ENCODE results near the gene CADM1.

The CADM1 gene

DNA sequence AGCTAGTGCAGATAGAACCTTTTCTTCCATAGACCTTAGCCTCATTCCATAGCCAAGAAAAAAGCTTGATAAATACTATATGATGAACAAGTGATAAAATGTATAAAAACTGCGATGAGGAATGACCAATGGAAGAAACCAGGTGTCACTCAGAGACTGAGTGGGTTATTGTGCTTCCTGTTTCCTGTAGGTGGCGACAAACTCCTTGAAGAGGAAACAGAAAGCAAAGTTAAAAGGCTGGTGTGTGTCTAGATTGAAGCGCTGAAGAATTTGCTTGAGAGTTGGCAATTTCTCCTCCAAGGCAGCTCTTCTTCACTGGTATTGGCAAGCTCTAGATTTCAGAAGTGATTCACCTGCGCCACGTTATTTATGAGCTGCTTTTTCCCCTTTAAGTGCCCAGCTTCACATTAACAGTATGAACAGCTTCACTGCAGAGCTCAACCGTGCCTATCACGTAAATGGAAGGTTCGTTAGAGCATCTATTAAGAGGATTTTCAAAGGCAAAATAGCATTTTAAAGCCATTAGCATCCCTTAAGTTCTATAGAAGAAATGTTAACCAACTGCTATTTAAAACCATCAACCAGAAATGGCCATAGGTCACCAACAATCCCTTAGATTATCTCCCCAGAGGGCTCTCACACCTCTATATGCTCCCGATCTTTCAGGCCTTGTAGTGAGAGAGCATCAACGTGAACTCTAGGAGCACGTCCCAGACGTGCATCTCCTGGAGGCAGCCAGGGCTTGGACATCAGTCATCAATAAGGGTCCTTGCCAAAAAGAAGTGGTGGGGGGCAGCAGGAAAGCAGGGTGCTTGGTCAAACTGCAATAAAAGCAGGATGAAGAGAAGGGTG lies 179.4 kb downstream of the CADM1 start:
- in situ Hi-C loops (cut with HindIII; ENCODE audit: low sequenced_read_pairs), result no loop called here

DNA sequence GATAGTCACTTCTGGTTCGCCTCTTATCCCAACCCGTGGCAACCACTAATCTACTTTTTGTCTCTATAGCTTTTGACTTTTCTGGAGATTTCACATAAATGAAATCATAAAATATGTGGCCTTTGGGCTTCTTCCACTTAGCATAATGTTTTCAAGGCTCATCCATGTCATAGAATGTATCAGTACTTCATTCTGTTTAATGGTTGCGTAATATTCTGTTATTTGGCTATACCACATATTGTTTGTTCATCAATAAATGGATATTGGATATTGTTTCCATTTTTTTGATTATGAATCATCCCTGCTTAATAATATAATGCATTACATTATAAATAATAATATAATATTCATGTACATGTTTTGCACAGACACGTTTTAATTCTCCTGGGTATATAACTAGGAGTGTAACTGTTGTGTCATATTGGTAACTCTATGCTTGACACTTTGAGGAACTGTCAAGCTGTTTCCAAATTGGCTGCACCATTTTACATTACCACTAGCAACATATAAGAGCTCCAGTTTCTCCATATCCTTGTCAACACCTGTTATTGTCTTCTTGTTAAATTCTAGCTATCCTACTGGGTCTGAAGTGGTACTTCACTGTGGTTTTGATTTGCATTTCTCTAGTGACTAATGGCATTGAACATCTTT lies 181.5 kb downstream of the CADM1 start:
- in situ Hi-C loops (cut with HindIII; ENCODE audit: low sequenced_read_pairs), result no loop called here

DNA sequence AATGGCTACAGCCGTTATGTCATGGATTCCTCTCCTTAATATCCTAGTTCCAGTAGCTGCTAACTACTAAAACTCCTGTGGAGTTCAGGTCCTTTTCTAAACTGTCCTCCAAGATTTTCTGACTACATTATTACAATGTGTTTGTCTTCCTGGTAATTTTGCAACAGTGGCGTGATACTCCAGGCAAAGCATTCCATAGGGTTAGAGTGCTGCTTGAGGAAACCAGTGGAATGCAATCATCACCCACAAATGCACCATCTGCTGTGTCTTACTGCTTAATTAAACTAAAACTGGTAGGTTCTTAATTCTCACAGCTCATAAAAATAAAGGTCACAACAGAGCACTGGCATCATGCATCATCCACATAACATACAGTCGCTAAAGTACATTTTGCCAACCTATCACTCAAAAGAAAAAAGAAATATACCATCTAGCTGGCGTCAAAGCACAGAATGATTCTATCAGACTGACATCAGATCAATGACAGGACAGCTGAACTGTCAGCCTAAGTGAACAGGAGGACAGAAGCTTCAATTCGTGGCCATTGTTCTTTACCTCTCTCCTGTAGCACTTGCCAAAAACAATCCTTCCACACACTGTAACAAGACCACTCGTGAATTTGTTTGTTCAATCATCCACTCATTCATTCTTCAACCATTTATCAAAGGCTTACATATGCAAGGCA lies 182.5 kb downstream of the CADM1 start:
- in situ Hi-C loops (cut with HindIII; ENCODE audit: low sequenced_read_pairs), result no loop called here

DNA sequence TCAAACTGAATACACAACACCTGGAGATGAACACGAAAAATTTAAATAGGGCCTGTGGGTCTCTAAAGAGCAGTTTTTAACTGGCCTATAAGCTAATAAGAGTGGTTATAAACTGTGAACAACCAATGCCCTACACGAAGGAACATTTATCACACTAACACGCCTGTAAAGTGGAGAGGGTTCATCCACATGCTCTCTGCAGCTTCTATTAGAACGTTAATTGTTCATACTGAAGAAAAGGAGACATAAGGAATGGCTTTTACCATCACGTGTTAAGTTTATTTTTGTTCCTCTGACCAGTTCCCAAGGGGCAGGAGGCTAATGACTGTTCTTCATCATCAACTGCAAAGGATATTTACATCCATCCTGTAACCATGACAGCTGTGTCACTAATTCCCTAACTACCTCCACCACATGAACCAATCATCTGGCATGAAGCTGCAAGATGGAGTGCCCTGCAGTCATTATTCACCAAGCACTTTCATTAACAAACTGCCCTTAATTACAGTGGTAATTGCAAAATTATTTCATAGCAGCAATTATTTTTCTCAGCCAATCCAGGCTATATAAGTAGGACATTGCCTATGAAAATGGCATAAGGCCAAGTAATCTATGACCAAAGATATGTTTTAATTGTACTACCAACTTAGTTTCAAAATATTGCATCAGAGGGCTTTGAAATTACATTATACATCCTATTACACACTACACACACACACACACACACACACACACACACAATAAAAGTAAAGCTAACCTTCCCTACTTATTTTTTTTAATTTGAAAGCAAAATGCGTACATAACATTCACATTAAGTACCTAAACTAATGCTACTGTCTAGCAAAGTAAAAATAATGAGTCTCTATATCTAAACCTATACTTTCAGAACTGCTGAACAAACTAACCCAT lies 186.7 kb downstream of the CADM1 start:
- in situ Hi-C loops (cut with HindIII; ENCODE audit: low sequenced_read_pairs), result no loop called here

DNA sequence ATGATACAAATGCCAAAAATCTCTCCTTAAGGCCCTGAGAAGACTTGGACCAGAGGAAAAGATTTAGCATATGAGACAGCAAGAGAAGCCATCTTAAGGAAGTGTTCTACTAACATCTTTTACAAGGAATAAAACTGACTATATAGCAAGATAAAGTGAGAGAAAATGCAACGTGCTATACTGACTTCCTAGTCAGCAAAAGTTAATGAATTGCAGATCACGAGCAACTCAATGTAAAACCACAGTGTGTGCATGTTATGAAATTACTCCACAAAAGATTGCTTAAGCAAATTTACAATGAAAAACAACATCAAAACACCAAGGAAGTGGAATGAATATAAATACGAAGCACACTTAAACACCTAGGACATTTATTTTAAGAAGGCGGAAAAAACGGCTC lies 187.5 kb downstream of the CADM1 start:
- in situ Hi-C loops (cut with HindIII; ENCODE audit: low sequenced_read_pairs), result no loop called here

DNA sequence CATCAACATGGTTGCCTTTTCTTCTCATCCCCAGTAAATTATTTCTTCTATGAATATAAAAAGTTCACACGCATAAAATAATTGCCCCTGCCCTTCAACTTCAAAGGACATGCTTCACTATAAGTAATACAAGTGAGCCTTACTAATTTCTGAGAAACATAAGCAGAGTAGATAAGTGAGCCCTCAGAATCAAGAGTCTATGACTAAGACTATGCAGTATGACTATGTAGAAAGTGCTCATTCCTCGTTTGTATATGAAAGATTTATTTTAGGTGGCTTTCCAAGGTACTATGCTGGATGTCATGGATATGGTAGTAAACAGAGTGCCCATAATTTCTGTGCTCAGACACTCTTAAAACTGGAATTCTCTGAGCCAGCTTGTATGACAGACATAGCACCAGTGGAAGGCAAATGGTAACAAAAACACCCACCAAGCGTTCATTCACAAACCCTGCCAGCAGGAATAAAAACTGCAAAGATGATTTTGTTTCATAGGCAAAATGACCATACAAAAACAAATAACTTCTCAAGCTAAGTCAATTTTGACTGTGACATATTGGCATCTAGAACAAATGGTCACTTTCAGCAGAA lies 189.8 kb downstream of the CADM1 start:
- in situ Hi-C loops (cut with HindIII; ENCODE audit: low sequenced_read_pairs), result no loop called here

DNA sequence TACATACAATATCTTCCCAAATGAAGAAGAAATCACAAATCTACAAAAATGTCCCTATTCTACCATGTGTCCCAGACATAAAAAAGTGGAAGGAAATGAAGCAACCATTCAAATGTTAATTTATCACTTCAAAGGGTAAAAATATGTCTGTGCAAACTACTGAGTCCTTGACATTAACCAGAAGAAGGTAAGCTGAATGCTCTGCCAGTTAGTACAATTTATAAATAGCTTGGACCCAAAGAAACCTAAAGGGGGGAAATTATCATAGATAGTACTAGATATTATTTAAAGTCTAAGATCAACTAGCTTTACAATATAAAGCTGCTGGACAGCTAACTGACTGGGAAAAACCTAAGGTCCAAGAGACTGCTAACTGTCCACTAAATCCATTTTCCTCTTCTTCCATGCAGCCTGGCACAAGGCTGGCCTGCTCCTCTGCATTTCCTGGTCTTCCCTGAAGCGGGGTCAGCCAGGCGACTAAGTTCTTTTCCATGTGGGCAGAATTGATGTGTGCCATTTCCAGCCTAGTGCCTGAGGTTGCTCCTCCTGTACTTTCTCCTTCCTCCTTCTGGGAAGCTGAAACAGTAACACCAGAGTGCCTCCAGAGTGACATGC lies 190.9 kb downstream of the CADM1 start:
- in situ Hi-C loops (cut with HindIII; ENCODE audit: low sequenced_read_pairs), result no loop called here

DNA sequence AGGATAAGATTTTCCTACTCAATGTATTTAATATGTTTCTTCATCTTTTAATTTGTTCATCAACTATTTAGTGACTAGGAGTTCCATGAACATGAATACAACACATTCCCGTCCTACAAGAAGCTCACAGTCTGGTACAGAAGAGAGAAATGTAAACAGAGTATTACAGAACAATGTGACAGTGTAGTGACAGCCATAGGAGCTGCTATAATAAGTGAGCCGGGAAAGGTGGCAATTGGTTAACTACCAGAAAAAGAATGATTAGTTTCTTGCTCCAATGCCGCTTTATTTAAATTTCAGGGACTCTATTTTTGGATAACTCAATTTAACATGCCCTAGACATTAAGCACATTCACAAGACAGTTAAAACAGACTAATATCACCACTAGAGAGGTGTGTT lies 192.3 kb downstream of the CADM1 start:
- in situ Hi-C loops (cut with HindIII; ENCODE audit: low sequenced_read_pairs), result no loop called here

DNA sequence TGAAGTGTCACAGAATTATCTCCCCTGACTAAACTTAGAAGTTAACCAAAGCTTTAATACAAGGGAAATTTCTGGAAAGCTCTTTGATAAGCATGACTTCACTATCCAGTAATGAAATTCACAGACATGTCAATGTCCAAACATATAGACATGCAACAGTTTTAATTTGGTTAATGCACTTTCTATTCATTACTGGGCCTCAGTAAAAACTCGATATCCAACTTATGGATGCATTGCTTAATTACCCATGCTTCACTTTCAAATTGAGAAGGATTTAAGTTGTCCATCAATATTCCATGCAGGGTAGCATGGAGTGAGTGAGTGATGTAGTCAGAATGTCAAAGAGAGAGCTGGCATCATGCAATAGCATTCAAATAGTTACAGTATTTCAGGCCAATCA lies 197.5 kb downstream of the CADM1 start:
- in situ Hi-C loops (cut with HindIII; ENCODE audit: low sequenced_read_pairs), result no loop called here

DNA sequence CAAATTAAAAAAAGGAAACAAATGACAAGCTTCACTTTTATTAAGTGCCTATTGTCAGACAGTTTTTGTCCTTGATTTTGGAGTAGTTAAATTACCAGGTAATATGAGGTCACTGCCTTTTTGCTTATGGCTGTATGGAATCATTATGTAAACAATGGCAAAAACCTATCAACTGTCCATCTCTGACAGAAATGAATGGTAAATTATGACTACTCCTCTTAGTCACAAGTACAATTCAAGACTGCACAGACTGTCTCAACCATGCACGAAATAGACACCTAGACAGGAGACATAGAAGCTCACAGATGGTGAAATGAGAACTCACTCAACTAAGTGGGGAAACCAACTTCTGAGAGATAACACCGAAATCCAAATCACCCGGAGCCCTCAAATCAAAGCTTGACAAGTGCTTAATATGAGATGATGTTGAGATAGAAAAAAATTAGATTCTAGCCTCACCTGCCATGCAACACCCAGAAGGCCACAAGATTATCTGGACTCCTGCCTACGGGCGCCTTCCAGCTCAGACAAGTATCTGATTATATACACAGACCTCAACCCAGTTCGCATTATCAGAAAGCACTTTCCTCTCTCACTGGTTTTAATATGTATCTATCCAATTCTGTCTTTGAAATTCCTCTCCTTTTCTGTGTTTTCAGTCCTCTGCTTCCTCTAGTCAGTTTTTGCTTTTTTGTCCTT lies 199.3 kb downstream of the CADM1 start:
- in situ Hi-C loops (cut with HindIII; ENCODE audit: low sequenced_read_pairs), result no loop called here

DNA sequence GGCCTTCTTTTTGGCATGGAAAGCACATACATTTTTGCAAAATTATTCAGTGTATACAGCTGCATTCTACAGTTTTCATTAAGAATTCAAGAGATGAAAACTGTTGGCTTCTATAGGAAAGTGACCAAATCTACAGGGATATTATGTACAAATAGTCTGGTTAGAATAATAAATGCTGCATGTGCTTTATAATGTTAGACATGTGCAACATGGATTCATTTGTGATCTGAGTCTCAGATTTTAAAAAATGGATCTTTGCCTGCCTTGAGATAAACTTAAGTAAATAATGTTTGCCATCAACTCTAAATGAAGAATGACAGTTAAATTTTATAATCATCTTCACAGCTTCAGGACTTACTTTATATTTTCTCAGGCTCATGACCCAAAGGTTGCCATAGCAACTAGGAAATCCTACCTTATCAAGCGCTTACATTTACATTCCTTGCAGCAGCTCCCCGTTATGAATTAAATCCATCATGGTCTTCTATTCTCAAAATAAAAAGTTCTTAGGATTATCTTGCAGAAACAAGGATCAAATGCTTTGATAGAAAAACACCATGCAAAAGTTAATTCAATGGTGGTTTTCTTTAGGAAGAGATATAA lies 200.2 kb downstream of the CADM1 start:
- in situ Hi-C loops (cut with HindIII; ENCODE audit: low sequenced_read_pairs), result no loop called here

DNA sequence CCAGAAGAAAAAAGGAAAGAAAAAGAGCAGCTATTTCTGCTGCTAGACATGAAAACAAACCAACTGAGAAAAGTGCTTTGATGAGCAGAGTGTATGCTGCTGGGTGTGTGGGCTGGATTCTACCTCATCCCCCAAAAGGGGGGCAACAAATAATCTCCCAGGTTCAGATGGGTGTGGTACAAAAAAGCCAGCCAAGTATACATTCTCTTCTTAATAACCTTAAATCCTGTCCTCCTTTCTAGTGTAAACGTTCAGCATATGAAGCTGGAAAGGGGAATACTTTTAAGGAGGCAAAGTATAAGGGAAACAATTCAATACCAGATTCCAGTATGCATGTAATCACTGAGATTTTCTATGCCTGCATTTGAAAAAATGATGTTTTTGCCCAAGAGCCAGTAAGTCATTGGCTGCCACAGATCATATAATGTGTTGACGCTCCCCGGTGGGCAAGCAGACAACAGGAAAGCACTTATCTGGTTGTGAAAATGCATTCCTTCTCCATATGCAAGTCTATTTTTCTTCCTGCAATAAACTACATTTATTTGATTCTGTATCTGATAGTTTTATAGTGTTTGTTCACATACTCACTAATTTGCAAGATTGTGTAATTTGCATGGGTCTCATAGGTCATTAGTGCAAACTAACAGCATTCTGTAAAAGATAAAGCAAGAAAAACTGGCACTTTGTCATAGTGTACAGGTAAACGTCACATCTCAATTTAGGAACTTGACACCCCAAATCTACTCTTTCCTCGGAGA lies 201.1 kb downstream of the CADM1 start:
- in situ Hi-C loops (cut with HindIII; ENCODE audit: low sequenced_read_pairs), result no loop called here

DNA sequence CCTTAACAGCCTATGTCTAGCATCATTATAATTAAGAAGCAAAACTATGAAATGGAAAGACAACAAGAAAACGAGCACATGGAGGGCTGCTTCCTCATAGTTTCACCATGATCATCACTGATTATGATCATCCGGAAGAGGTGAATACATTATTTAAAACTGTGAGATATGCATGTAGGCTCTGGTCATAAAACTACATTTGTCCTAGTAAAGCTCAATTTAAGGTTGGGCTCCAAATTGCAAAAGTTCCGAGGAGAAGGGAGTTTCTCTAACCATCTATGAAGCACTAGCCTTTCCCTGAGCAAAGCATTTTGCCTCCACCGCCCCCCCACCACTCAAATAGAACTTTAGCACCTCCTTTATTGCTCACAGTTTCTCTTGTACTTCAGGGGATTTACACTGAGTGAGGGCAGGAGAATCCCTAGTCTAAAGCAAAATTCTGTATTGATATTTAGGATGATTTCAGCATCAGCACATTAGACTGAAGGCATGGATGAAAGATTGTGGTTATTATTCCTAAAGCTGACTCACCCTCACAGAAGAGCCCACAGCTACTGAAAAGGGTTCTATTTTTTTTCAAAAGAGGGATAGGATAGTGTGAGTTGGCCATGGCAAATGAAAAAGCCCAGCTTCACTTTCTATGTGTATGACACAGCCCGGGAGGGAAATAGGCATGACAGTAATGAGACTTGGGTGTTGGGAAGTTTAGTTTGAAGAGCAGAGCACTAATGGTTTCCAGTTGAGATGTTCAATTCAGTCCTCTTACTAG lies 203.4 kb downstream of the CADM1 start:
- in situ Hi-C loops (cut with HindIII; ENCODE audit: low sequenced_read_pairs), result no loop called here

DNA sequence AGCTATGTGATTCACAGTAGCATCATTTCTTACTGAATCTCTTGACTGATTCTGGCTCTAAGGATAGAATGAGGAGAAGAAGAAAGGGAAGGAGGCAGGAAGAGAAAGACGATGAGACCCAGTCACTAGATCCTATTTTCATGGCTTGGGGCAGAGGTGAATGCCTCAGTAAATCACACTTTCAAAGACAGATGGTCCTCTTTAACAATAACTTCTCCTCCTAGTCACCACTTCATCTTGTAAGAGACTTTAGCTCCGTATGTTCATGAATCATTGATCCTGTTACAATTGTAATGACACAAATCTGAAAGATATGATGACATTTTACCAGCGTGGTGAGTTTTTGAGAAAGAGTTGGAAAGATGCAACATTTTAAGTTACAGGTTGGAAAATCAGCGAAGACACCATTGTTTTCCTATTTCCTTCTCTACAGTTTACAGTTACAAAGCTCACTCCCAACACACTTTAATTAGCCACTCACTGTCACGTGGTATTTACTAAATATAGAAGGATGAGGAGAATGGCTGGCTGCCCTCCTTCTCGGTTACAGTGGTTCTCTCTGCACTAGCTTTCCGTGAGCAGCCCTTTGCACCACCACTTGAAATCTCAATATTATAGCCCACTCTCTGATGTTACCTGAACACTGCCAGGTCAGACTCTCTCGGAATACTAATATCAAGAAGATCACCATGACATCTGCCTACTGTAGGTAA lies 205.8 kb downstream of the CADM1 start:
- in situ Hi-C loops (cut with HindIII; ENCODE audit: low sequenced_read_pairs), result no loop called here

DNA sequence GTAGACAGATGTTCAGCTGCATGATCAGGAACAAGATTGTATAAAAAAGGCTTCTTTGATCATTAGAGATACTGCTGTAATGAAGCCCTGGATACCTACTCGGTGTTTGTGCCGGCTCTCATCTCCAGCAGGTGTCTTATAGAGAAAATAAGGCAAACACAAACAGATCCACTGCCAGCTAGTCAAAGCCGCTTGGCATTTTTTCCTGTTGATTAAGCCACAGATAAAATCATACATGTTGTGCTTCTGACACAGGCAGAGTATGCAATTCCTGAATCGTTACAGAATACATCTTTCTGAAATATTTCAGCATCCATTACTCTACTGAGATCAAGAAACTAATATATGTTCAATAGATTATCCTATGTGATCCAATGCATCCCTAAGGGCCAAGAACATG lies 206.9 kb downstream of the CADM1 start:
- in situ Hi-C loops (cut with HindIII; ENCODE audit: low sequenced_read_pairs), result no loop called here

DNA sequence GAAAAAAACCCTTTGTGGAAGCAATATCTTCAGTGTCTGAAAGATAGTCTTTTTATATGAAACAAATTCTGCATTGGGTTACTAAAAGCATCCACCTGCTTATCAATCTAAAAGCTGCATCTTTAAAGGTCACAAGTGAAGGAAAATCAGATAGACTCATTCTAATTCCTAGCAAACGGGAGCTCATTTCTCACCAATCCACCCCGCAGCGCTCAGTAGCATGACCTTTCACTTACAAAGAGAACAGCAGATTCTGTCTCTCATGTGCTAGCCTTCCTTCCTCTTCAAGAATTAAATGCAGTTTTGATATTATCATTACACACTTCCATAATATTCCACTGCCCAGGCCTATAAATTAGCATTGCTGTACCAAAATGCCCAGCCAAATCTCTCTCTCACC lies 212.9 kb downstream of the CADM1 start:
- in situ Hi-C loops (cut with HindIII; ENCODE audit: low sequenced_read_pairs), result no loop called here

DNA sequence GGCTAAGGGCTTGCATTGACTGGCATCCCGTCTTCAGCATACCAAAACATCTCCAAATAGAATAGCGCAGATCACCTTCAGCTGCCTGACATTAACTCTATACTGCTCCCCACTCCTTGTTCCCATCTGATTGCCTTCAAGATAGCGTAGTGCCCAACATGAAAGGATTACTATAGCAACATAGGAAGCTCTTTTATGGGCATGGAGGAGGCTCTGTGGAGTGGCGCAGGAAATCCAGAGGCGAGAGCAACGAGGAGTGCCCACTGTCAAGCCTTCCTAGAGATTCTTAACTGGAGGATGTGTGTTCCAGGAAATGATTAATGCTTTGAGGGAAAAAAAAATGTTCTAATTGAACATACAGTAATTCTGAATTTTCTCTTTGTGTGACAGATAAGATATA lies 213.3 kb downstream of the CADM1 start:
- in situ Hi-C loops (cut with HindIII; ENCODE audit: low sequenced_read_pairs), result no loop called here
